ENCODE measurements around the gene SRP72. TPM values are rescaled to one million over a fixed set of nuclear protein-coding genes. Genes with fewer than 3 reads are reported as not detected.

Gene SRP72
- total and polyA plus RNA-seq, 5 donors from 2014 or later = 111 to 196 (median 138) TPM

DNA sequence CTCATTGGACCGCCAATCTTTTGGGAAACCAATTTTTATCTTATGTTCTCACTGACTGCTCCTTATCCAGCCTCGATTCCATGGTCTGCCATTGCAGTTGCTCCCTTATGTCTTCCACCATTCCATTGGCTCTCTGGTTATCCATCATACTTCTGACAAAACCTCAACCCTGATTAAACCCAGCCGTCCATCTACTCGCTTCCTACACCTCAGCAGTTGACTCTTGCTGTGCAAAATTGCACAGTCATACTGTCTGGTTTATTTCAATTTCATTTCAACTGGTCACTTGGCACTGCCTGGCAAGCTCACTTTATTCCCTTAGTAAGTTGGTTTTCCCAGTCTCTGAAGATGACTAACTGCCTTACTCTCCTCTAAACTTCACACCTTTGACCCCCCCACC lies 64.4 kb downstream of the SRP72 start:
- DNase-seq (no peak), ATAC-seq (ENCODE audit: low read depth in 2 of 2) (no peak)
- H3K9me3 Mint-ChIP-seq = peaks cover 0 to 2% (median 0%) of the 10 kb centered on the region in 7 donors

DNA sequence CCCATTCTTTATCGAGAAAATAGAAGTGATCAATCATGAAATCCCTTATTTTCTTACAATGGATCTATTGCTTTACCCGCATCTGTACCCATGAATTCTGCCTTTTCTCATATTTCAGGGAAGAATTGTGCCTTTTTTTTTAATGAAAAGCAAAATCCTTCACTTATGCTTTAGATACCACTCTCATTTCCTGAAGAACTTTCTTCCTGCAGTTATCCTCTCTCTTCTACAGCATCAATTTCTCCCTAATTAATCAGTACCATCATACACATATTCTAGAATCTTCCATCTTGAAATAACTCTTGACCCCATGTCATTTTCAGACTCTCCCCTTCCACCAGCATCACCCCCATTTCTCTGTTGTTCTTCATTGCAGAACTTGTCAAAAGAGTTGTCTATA lies 64.8 kb downstream of the SRP72 start:
- Mint-ChIP-seq H3K4me1 (peaks cover 0 to 4% (median 0%) of the 10 kb centered on the region in 4 donors), H3K9me3 (peaks cover 0 to 2% (median 0%) of the 10 kb centered on the region in 7 donors), H3K27ac (no peak overlapping the region), H3K27me3 (peaks cover 30% of the 10 kb centered on the region), H3K36me3 (no peaks in the 10 kb centered on the region), H3K4me3 (no peak overlapping the region)
- peaks cover 9% of the 10 kb centered on the region for H3K4me1 ChIP-seq (ENCODE audit: control insufficient read depth, insufficient read depth, low read length, poor library complexity, severe bottlenecking)
- peaks cover 31% of the 10 kb centered on the region for H3K27me3 ChIP-seq (ENCODE audit: control insufficient read depth, insufficient read depth, low read length)
- no peak for ATAC-seq (ENCODE audit: low read depth in 2 of 2)
- no peaks in the 10 kb centered on the region for H3K36me3 ChIP-seq (ENCODE audit: control insufficient read depth, insufficient read depth, low read length)
- H3K27ac ChIP-seq (ENCODE audit: insufficient read depth, low read length, poor library complexity, severe bottlenecking) = no peak overlapping the region
- H3K9me3 ChIP-seq (ENCODE audit: control insufficient read depth in 2 of 2, low read length in 2 of 2) = no peaks in the 10 kb centered on the region
- no peak overlapping the region for H3K4me3 ChIP-seq (ENCODE audit: low read depth, low read length)
- no peak for DNase-seq

More for the DNA sequence above, 64.4 kb downstream of the SRP72 start:
- peaks cover 31% of the 10 kb centered on the region for H3K27me3 ChIP-seq (ENCODE audit: control insufficient read depth, insufficient read depth, low read length)
- Mint-ChIP-seq H3K4me1 (peaks cover 0 to 4% (median 0%) of the 10 kb centered on the region in 4 donors), H3K36me3 (no peaks in the 10 kb centered on the region), H3K27me3 (peaks cover 26% of the 10 kb centered on the region), H3K27ac (no peak overlapping the region), H3K4me3 (no peak overlapping the region)
- H3K4me3 ChIP-seq (ENCODE audit: low read depth, low read length) = no peak overlapping the region
- H3K27ac ChIP-seq (ENCODE audit: insufficient read depth, low read length, poor library complexity, severe bottlenecking) = no peak overlapping the region
- H3K4me1 ChIP-seq (ENCODE audit: control insufficient read depth, insufficient read depth, low read length, poor library complexity, severe bottlenecking) = peaks cover 9% of the 10 kb centered on the region
- no peaks in the 10 kb centered on the region for H3K36me3 ChIP-seq (ENCODE audit: control insufficient read depth, insufficient read depth, low read length)
- H3K9me3 ChIP-seq (ENCODE audit: control insufficient read depth in 2 of 2, low read length in 2 of 2) = no peaks in the 10 kb centered on the region

DNA sequence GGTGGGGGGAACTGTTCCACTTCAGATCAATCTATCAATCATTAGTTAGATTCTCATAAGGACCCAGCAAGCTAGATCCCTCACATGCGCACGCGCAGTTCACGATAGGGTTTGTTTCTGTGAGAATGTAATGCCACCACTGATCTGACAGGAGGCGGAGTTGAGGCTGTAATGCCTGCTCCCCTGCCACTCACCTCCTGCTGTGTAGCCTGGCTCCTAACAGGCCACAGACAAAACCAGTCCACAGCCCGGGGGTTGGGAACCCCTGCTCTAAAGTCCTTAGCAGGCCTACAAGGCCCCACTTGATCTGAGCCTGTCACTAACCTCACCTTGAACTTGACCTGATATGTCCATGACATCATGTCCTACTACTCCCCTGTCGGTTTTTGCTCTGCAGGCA lies 68.5 kb downstream of the SRP72 start:
- no peak overlapping the region for H3K27ac ChIP-seq (ENCODE audit: insufficient read depth, low read length, poor library complexity, severe bottlenecking)
- no peaks in the 10 kb centered on the region for H3K36me3 ChIP-seq (ENCODE audit: control insufficient read depth, insufficient read depth, low read length)
- H3K4me1 ChIP-seq (ENCODE audit: control insufficient read depth, insufficient read depth, low read length, poor library complexity, severe bottlenecking) = peaks cover 5% of the 10 kb centered on the region
- Mint-ChIP-seq H3K9me3 (no peaks in the 10 kb centered on the region), H3K4me1 (no peaks in the 10 kb centered on the region), H3K27me3 (peaks cover 39% of the 10 kb centered on the region), H3K27ac (no peak overlapping the region), H3K4me3 (no peak overlapping the region), H3K36me3 (no peaks in the 10 kb centered on the region)
- no peaks in the 10 kb centered on the region for H3K9me3 ChIP-seq (ENCODE audit: control insufficient read depth in 2 of 2, low read length in 2 of 2)
- ATAC-seq (ENCODE audit: low read depth in 2 of 2) = no peak
- H3K4me3 ChIP-seq (ENCODE audit: low read depth, low read length) = no peak overlapping the region
- DNase-seq = no peak
- peaks cover 33% of the 10 kb centered on the region for H3K27me3 ChIP-seq (ENCODE audit: control insufficient read depth, insufficient read depth, low read length)

DNA sequence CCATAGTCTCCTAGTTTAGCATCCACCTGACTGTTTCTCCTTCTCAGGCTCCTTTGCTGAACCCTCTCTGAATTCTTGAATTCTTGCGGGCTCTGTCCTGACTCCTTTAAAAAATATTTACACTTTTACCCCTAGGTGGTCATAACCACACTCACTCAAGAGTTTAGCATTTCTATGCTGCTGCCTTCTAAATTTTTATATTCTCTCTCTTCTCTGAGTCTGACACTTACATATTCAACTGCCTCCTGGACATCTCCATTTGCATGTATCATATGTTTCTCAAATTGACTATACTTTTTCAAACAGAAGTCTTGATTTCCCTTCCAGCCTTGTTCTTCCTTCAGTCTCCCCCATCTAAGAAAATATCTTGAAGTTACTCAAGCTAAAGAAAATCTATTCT lies 69.7 kb downstream of the SRP72 start:
- H3K36me3 Mint-ChIP-seq = no peaks in the 10 kb centered on the region
- H3K4me3 Mint-ChIP-seq = no peak overlapping the region
- H3K4me1 Mint-ChIP-seq = no peaks in the 10 kb centered on the region
- no peaks in the 10 kb centered on the region for H3K9me3 Mint-ChIP-seq
- Histone ChIP-seq H3K4me1 (ENCODE audit: control insufficient read depth, insufficient read depth, low read length, poor library complexity, severe bottlenecking) (no peaks in the 10 kb centered on the region), H3K27ac (ENCODE audit: insufficient read depth, low read length, poor library complexity, severe bottlenecking) (no peak overlapping the region), H3K9me3 (ENCODE audit: control insufficient read depth in 2 of 2, low read length in 2 of 2) (no peaks in the 10 kb centered on the region), H3K27me3 (ENCODE audit: control insufficient read depth, insufficient read depth, low read length) (peaks cover 22% of the 10 kb centered on the region), H3K4me3 (ENCODE audit: low read depth, low read length) (no peak overlapping the region), H3K36me3 (ENCODE audit: control insufficient read depth, insufficient read depth, low read length) (no peaks in the 10 kb centered on the region)
- no peak for ATAC-seq (ENCODE audit: low read depth in 2 of 2)
- peaks cover 39% of the 10 kb centered on the region for H3K27me3 Mint-ChIP-seq
- DNase-seq = no peak
- no peak overlapping the region for H3K27ac Mint-ChIP-seq

DNA sequence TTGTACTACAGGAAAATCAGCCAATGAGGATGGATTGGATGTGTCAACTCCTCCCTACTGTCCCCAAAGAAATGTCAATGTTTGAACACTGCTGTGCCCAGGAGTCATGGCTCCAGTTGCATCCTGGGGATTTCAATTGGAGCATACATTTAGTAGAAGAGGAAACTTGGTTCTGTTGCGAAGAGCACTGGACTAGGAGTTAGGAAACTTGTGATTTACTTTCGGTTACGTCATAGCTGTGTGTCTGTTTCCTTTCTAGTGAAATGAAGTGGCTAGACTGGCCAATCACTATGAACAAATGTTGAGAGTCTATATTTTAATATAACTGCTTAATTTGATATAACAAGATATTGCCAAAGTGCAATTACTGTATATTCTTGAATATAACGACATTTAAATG lies 73.4 kb downstream of the SRP72 start:
- H3K36me3 Mint-ChIP-seq = peaks cover 3% of the 10 kb centered on the region
- H3K27ac ChIP-seq (ENCODE audit: insufficient read depth, low read length, poor library complexity, severe bottlenecking) = no peak overlapping the region
- H3K4me3 Mint-ChIP-seq = no peak overlapping the region
- H3K27me3 Mint-ChIP-seq = peaks cover 45% of the 10 kb centered on the region
- peaks cover 4% of the 10 kb centered on the region for H3K27me3 ChIP-seq (ENCODE audit: control insufficient read depth, insufficient read depth, low read length)
- H3K27ac Mint-ChIP-seq = no peak overlapping the region
- no peak overlapping the region for H3K4me3 ChIP-seq (ENCODE audit: low read depth, low read length)
- H3K4me1 Mint-ChIP-seq = peaks cover 0 to 15% (median 8%) of the 10 kb centered on the region in 4 donors
- no peak for ATAC-seq (ENCODE audit: low read depth in 2 of 2)
- H3K4me1 ChIP-seq (ENCODE audit: control insufficient read depth, insufficient read depth, low read length, poor library complexity, severe bottlenecking) = peaks cover 6% of the 10 kb centered on the region
- H3K36me3 ChIP-seq (ENCODE audit: control insufficient read depth, insufficient read depth, low read length) = no peaks in the 10 kb centered on the region
- no peak for DNase-seq
- H3K9me3 Mint-ChIP-seq = no peaks in the 10 kb centered on the region
- H3K9me3 ChIP-seq (ENCODE audit: control insufficient read depth in 2 of 2, low read length in 2 of 2) = no peaks in the 10 kb centered on the region

DNA sequence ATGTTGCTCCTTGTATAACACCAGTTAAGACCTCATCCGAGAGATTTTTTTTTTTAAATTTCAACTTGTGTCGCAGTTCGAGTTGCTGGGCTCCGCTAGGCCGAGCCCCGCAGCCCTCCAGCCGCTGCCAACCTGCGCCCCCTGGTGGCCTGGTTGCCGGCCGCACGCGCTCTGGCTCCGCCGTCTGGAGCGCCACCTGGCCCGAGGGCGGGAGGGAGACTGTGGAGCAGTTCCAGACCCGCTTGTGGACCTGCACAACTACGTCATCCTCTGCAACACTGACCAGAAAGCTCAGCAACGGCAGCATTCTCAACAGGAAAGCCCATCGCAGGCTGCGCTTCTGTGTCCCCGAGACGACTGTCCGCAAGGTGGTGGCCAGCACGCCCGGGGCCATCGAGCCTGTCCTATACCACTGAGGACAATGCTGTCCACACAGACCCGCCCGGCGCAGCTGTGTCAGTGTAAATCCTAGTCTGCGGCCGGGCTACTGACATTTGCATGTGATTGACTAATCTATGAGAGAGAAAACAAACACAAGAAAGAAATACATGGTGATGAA lies 77.2 kb downstream of the SRP72 start:
- no peak overlapping the region for H3K27ac Mint-ChIP-seq
- H3K9me3 Mint-ChIP-seq = no peaks in the 10 kb centered on the region
- Histone ChIP-seq H3K27me3 (ENCODE audit: control insufficient read depth, insufficient read depth, low read length) (peaks cover 4% of the 10 kb centered on the region), H3K4me3 (ENCODE audit: low read depth, low read length) (no peak overlapping the region), H3K4me1 (ENCODE audit: control insufficient read depth, insufficient read depth, low read length, poor library complexity, severe bottlenecking) (peaks cover 6% of the 10 kb centered on the region), H3K36me3 (ENCODE audit: control insufficient read depth, insufficient read depth, low read length) (no peaks in the 10 kb centered on the region), H3K9me3 (ENCODE audit: control insufficient read depth in 2 of 2, low read length in 2 of 2) (no peaks in the 10 kb centered on the region), H3K27ac (ENCODE audit: insufficient read depth, low read length, poor library complexity, severe bottlenecking) (no peak overlapping the region)
- H3K36me3 Mint-ChIP-seq = peaks cover 3% of the 10 kb centered on the region
- H3K4me3 Mint-ChIP-seq = peak overlapping the region in 2 of 4 donors; percentile 36 to 69
- peaks cover 0 to 17% (median 11%) of the 10 kb centered on the region in 4 donors for H3K4me1 Mint-ChIP-seq
- peak; percentile 68 to 80 (median 78) for DNase-seq
- peaks cover 42% of the 10 kb centered on the region for H3K27me3 Mint-ChIP-seq
- peak; percentile 95 to 98 for ATAC-seq (ENCODE audit: low read depth in 2 of 2)

DNA sequence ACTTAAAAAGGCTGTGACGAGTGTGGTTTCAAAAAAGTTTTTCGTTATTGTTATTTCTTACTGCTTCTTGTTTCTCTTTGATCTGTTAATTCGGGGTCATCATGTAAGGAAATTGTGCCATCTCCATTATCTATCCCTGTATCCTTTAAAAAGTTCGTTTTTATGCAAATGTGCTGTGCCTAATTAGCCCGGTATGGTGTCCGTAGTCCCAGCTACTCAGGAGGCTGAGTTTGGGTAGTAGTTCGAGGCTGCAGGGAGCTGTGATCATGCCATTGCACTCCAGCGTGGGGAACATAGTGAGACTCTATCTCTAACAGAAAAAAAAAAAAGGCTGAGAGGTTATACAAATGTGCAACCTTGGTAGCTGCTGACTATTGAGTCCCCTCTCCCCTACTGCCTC lies 83.2 kb downstream of the SRP72 start:
- Mint-ChIP-seq H3K9me3 (peaks cover 0 to 5% (median 0%) of the 10 kb centered on the region in 7 donors), H3K4me3 (no peak overlapping the region), H3K27me3 (peaks cover 36% of the 10 kb centered on the region), H3K36me3 (no peaks in the 10 kb centered on the region), H3K4me1 (peaks cover 0 to 4% (median 2%) of the 10 kb centered on the region in 4 donors), H3K27ac (no peak overlapping the region)
- Histone ChIP-seq H3K36me3 (ENCODE audit: control insufficient read depth, insufficient read depth, low read length) (no peaks in the 10 kb centered on the region), H3K9me3 (ENCODE audit: control insufficient read depth in 2 of 2, low read length in 2 of 2) (no peaks in the 10 kb centered on the region), H3K4me1 (ENCODE audit: control insufficient read depth, insufficient read depth, low read length, poor library complexity, severe bottlenecking) (no peaks in the 10 kb centered on the region), H3K4me3 (ENCODE audit: low read depth, low read length) (no peak overlapping the region), H3K27me3 (ENCODE audit: control insufficient read depth, insufficient read depth, low read length) (peaks cover 11% of the 10 kb centered on the region), H3K27ac (ENCODE audit: insufficient read depth, low read length, poor library complexity, severe bottlenecking) (no peak overlapping the region)
- ATAC-seq (ENCODE audit: low read depth in 2 of 2) (no peak), DNase-seq (no peak)

DNA sequence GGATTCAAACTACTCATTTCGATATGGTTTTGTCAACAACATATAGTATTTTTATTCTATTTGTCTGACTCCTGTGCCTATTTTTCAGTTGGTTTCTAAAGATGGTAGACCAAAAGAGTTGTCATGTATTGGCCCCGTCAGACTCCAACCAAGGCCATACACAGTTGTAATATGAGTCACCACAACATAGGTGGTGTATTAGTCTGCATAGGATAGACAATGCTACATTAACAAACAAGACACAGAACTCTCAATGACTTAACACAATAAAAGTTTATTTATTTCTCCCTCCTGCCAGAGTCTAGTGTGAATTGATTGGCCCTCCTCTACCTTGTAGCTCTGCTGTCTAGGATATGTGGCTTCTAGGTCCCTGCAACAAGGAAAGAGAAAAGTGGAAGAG lies 84.1 kb downstream of the SRP72 start:
- H3K4me1 ChIP-seq (ENCODE audit: control insufficient read depth, insufficient read depth, low read length, poor library complexity, severe bottlenecking) = no peaks in the 10 kb centered on the region
- no peak overlapping the region for H3K27ac ChIP-seq (ENCODE audit: insufficient read depth, low read length, poor library complexity, severe bottlenecking)
- DNase-seq (no peak), ATAC-seq (ENCODE audit: low read depth in 2 of 2) (no peak)
- Mint-ChIP-seq H3K36me3 (no peaks in the 10 kb centered on the region), H3K27ac (no peak overlapping the region), H3K9me3 (peaks cover 0 to 5% (median 0%) of the 10 kb centered on the region in 7 donors), H3K27me3 (peaks cover 37% of the 10 kb centered on the region), H3K4me3 (no peak overlapping the region), H3K4me1 (peaks cover 0 to 4% (median 2%) of the 10 kb centered on the region in 4 donors)
- H3K27me3 ChIP-seq (ENCODE audit: control insufficient read depth, insufficient read depth, low read length) = peaks cover 11% of the 10 kb centered on the region
- H3K4me3 ChIP-seq (ENCODE audit: low read depth, low read length) = no peak overlapping the region
- H3K36me3 ChIP-seq (ENCODE audit: control insufficient read depth, insufficient read depth, low read length) = no peaks in the 10 kb centered on the region
- H3K9me3 ChIP-seq (ENCODE audit: control insufficient read depth in 2 of 2, low read length in 2 of 2) = no peaks in the 10 kb centered on the region

All from CD4-positive, CD25-positive, alpha-beta regulatory T cell (primary cell).